ENCODE measurements around the gene CRY2. TPM values are rescaled to one million over a fixed set of nuclear protein-coding genes. Genes with fewer than 3 reads are reported as not detected.

CRY2 gene
- total RNA-seq, 1 donor from 2014 or later, result 10.8 TPM

- FAIRE-seq, result no peak
- no peak for TF ChIP-seq CTCF (IDR thresholded peaks at IDR 0.05; ENCODE audit: insufficient read depth, low read length, severe bottlenecking)
- DNase-seq (ENCODE audit: low read depth), result no peak
- no peaks in the 10 kb centered on the region for H3K27me3 ChIP-seq (ENCODE audit: control insufficient read depth, insufficient read depth, low read length)
- H3K4me3 ChIP-seq (ENCODE audit: low read depth, low read length), result no peak overlapping the region
- peaks cover 12% of the 10 kb centered on the region for H3K36me3 ChIP-seq (ENCODE audit: control insufficient read depth, insufficient read depth, low read length)
Observed at GRCh38 chr11:45860348-45860747, 13.1 kb downstream of the CRY2 start.

GRCh38 chr11:45860764-45861510 is 13.7 kb downstream of the CRY2 start:
- DNase-seq (ENCODE audit: low read depth) (no peak), FAIRE-seq (no peak)
- H3K36me3 ChIP-seq (ENCODE audit: control insufficient read depth, insufficient read depth, low read length), result peaks cover 15% of the 10 kb centered on the region
- H3K27me3 ChIP-seq (ENCODE audit: control insufficient read depth, insufficient read depth, low read length), result no peaks in the 10 kb centered on the region
- TF ChIP-seq CTCF (IDR thresholded peaks at IDR 0.05; ENCODE audit: insufficient read depth, low read length, severe bottlenecking), result no peak
- H3K4me3 ChIP-seq (ENCODE audit: low read depth, low read length), result no peak overlapping the region

DNA sequence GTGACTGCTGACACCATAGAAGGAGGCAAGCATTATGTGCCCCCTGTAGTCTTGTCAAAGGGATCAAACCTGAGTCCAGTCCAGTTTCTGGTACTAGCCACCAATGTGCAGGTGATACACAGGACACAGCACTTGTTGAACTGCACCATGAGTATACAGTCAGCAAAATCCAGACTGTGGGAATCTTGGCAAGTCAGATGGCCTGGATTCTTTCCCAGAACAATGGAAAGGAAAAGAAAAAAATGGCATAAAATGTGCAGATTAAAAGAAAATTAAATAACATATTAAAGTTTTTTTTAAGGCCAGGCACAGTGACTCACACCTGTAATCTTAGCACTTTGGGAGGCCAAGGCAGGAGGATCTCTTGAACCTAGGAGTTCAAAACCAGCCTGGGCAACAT is 16.8 kb downstream of the CRY2 start:
- Histone ChIP-seq H3K27me3 (ENCODE audit: control insufficient read depth, insufficient read depth, low read length) (no peaks in the 10 kb centered on the region), H3K36me3 (ENCODE audit: control insufficient read depth, insufficient read depth, low read length) (peaks cover 21% of the 10 kb centered on the region), H3K4me3 (ENCODE audit: low read depth, low read length) (no peak overlapping the region)
- DNase-seq (ENCODE audit: low read depth), result no peak
- no peak for TF ChIP-seq CTCF (IDR thresholded peaks at IDR 0.05; ENCODE audit: insufficient read depth, low read length, severe bottlenecking)
- FAIRE-seq, result no peak

DNA sequence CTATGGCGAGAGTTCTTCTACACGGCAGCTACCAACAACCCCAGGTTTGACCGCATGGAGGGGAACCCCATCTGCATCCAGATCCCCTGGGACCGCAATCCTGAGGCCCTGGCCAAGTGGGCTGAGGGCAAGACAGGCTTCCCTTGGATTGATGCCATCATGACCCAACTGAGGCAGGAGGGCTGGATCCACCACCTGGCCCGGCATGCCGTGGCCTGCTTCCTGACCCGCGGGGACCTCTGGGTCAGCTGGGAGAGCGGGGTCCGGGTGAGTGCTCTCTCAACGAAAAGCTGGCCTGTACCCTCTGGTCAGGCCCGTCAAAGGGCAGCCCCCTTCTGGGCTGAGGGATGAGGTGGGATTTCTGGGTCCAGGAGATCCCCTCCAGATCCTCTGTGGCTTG is 22.3 kb downstream of the CRY2 start:
- peaks cover 37% of the 10 kb centered on the region for H3K36me3 ChIP-seq (ENCODE audit: control insufficient read depth, insufficient read depth, low read length)
- H3K27me3 ChIP-seq (ENCODE audit: control insufficient read depth, insufficient read depth, low read length), result no peaks in the 10 kb centered on the region
- DNase-seq (ENCODE audit: low read depth) (no peak), FAIRE-seq (no peak)
- H3K4me3 ChIP-seq (ENCODE audit: low read depth, low read length), result no peak overlapping the region
- no peak for TF ChIP-seq CTCF (IDR thresholded peaks at IDR 0.05; ENCODE audit: insufficient read depth, low read length, severe bottlenecking)

GRCh38 chr11:45870706-45871105 is 23.4 kb downstream of the CRY2 start:
- Histone ChIP-seq H3K4me3 (ENCODE audit: low read depth, low read length) (no peak overlapping the region), H3K27me3 (ENCODE audit: control insufficient read depth, insufficient read depth, low read length) (no peaks in the 10 kb centered on the region), H3K36me3 (ENCODE audit: control insufficient read depth, insufficient read depth, low read length) (peaks cover 34% of the 10 kb centered on the region)
- DNase-seq (ENCODE audit: low read depth), result no peak
- no peak for FAIRE-seq
- TF ChIP-seq CTCF (IDR thresholded peaks at IDR 0.05; ENCODE audit: insufficient read depth, low read length, severe bottlenecking), result no peak

DNA sequence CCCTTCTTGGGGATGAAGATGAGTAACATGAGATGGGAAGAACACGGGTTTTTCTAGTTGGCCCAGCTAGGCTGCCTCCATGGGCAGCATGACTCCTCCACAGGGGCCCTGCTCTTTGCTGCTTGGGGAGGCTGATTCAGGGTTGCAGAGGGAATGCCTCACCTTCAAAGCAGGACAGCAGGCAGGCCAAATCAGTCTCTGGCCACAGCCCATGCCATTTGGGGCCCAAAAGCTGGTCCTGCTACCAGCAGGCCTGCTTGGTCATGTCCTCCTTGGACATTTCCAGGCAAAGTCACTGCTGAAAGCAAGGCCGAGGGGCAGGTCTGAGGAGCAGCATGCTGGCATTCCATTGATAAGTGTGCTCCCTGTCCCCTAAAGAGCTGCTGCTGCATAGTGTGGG is 24.4 kb downstream of the CRY2 start:
- no peak for TF ChIP-seq CTCF (IDR thresholded peaks at IDR 0.05; ENCODE audit: insufficient read depth, low read length, severe bottlenecking)
- no peak overlapping the region for H3K4me3 ChIP-seq (ENCODE audit: low read depth, low read length)
- no peak for DNase-seq (ENCODE audit: low read depth)
- FAIRE-seq, result no peak
- H3K27me3 ChIP-seq (ENCODE audit: control insufficient read depth, insufficient read depth, low read length), result no peaks in the 10 kb centered on the region
- H3K36me3 ChIP-seq (ENCODE audit: control insufficient read depth, insufficient read depth, low read length), result peaks cover 31% of the 10 kb centered on the region

Measured in bronchial epithelial cell (primary cell).